GM12891 (cell line): ENCODE measurements around the gene WFDC10B.

Source experiments
- POLR2A ChIP-seq: IDR thresholded peaks from 2 replicates; pipeline ENCODE4 v1.6.1; 2011; ENCODE audit warnings: low read depth, low read length, control low read depth
- POLR2AphosphoS5 ChIP-seq: IDR thresholded peaks from 2 replicates; pipeline ENCODE4 v1.6.1; 2011; ENCODE audit warnings: low read depth, low read length, control low read depth

DNA sequence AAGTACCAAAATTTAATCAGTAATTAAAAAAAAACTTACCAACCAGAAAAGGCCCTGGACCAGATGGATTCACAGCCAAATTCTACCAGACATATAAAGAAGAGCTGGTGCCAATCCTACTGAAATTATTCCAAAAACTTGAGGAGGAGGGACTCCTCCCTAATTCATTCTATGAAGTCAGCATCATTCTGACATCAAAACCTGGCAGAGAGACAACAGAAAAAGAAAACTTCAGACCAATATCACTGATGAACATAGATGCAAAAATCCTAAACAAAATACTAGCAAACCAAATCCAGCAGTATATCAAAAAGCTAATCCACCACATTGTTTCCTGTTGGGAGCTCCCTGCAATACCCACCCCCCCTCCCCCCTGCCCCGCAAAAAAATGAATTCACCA lies 34.7 kb downstream of the WFDC10B start, which contains the start of gene WFDC11:
- TF ChIP-seq POLR2A (no peak), POLR2AphosphoS5 (no peak)
